Left ventricle myocardium inferior (tissue), 1 donor: ENCODE data around the gene MRM2. TPM values are rescaled to one million over a fixed set of nuclear protein-coding genes. Genes with fewer than 3 reads are reported as not detected.
A peak's percentile ranks its signal among the peaks of the same experiment; 100 is the strongest.

Source experiments
- DNase-seq: peaks from one replicate; pipeline ENCODE4 v3.0.0-alpha.2; 2020
- H3K27ac ChIP-seq: fragments of 200-600 bp; replicated peaks from 2 replicates; pipeline ENCODE4 v1.8.0; 2021
- H3K27me3 ChIP-seq: fragments of 200-600 bp; 2 replicates; pipeline ENCODE4 v1.8.0; 2021; ENCODE audit warnings: low read depth
- H3K36me3 ChIP-seq: fragments of 200-600 bp; 2 replicates; pipeline ENCODE4 v1.8.0; 2021
- H3K4me1 ChIP-seq: fragments of 200-600 bp; 2 replicates; pipeline ENCODE4 v1.8.0; 2021
- H3K4me3 ChIP-seq: fragments of 200-600 bp; 2 replicates; pipeline ENCODE4 v1.8.0; 2021; ENCODE audit warnings: mild to moderate bottlenecking, moderate library complexity
- H3K9me3 ChIP-seq: fragments of 200-600 bp; replicated peaks from 2 replicates; pipeline ENCODE4 v1.8.0; 2021
- intact Hi-C: fragments of 100-400 bp; cut with micrococcal nuclease; formaldehyde crosslinking; loops from one replicate; pipeline ENCODE4 v1.11.0; 2022
- total RNA-seq: library from RNA; stranded (reverse); fragmentation: NEBNext Ultra II Directional; extraction: Animal tissue kit (Norgen Biotek cat#: 25700); gene quantifications from one replicate; pipeline ENCODE4 v1.2.1, GENCODE V29; 2021
- TF ChIP-seq, protein P1 (sequence below): fragments of 200-600 bp; IDR thresholded peaks from 2 replicates; pipeline ENCODE4 v1.8.0; 2021; ENCODE audit warnings: antibody characterized with exemption, mild to moderate bottlenecking, borderline replicate concordance
- donor health status: DM: no; HTN: yes; CAD: no; lungs with severe emphysema.

The MRM2 gene
- total RNA-seq, 1 donor from 2014 or later = 19.9 TPM

DNA sequence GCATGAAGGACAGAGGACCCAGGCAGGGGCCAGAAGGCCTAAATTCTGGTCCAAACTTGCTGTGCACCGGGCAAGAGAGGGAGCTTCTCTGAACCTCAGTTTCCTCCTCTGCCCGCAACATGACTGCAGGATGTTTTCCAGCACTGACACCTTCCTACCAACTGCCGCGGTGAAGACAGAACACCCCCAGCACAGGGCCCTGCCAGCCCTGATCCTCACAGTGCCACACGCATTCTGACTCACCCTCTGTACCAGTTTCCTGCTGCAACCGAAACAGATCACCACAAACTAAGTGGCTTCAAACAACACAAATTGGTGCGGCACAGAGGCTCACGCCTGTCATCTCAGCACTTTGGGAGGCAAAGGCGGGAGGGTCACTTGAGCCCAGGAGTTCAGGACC is 27.4 kb downstream of the MRM2 start:
- H3K9me3 ChIP-seq = no peaks in the 10 kb centered on the region
- no peaks in the 10 kb centered on the region for H3K27me3 ChIP-seq
- no peak overlapping the region for H3K4me3 ChIP-seq
- peaks cover 71% of the 10 kb centered on the region for H3K36me3 ChIP-seq
- peak overlapping the region; percentile 88 for H3K27ac ChIP-seq
- TF ChIP-seq, protein P1, sequence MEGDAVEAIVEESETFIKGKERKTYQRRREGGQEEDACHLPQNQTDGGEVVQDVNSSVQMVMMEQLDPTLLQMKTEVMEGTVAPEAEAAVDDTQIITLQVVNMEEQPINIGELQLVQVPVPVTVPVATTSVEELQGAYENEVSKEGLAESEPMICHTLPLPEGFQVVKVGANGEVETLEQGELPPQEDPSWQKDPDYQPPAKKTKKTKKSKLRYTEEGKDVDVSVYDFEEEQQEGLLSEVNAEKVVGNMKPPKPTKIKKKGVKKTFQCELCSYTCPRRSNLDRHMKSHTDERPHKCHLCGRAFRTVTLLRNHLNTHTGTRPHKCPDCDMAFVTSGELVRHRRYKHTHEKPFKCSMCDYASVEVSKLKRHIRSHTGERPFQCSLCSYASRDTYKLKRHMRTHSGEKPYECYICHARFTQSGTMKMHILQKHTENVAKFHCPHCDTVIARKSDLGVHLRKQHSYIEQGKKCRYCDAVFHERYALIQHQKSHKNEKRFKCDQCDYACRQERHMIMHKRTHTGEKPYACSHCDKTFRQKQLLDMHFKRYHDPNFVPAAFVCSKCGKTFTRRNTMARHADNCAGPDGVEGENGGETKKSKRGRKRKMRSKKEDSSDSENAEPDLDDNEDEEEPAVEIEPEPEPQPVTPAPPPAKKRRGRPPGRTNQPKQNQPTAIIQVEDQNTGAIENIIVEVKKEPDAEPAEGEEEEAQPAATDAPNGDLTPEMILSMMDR = no peak
- DNase-seq = no peak
- peaks cover 31% of the 10 kb centered on the region for H3K4me1 ChIP-seq
- intact Hi-C loops = no loop called here

DNA sequence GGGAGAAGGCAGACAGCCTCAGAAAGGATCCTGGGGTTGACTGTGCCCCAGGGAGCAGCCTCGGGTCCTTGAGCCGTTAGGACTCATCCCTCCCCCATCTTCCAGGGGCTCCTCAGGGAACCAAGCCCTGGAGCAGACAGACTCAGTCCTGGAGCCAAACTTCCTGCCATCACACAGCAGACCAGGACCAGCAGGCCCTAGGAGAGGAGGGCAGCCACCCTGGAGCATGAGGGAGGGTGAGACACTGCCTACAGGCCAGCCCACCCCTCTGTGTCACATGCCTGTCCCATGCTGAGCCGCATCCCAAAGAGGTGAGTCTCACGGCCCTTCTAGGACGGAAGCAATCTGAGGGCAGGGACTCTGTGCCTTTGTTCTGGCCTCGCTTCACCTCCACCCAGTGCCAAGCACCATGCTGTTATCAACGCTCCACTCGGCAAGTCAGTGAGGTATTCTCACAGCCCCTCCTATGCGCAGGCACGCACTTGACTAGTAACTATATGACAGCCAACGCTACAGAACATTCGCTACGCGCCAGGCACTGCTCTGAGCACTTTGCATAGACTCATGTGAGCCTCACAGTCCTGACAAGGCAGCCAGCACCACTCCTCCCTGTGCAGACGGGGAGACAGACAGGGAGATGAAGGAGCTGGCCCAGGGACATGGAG is 28.3 kb downstream of the MRM2 start:
- Histone ChIP-seq H3K27me3 (no peaks in the 10 kb centered on the region), H3K4me3 (no peak overlapping the region), H3K27ac (peak overlapping the region; percentile 88), H3K9me3 (no peaks in the 10 kb centered on the region), H3K4me1 (peaks cover 31% of the 10 kb centered on the region), H3K36me3 (peaks cover 66% of the 10 kb centered on the region)
- peak; percentile 80 for DNase-seq
- TF ChIP-seq, protein P1 = no peak
- intact Hi-C loops = no loop called here

DNA sequence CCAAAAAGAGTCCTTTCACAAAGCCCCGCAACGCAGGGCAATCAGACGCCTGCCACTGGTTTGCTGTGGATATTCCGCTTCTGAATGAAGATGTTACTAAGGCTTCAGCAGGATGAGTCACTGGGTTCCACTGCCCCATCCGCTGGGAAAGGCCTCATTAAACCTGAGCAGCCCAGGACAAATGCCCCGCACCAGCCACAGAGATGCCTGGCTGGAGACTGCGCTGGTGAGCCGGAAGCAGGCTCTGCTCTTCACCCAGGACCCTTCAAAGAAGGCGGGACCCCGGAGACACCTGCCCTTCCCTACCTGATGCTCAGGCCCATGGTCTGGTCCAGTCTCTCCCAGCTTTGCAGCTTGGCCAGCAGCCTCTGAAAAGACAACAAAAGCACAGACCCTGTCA is 29.1 kb downstream of the MRM2 start:
- peak overlapping the region; percentile 88 for H3K27ac ChIP-seq

DNA sequence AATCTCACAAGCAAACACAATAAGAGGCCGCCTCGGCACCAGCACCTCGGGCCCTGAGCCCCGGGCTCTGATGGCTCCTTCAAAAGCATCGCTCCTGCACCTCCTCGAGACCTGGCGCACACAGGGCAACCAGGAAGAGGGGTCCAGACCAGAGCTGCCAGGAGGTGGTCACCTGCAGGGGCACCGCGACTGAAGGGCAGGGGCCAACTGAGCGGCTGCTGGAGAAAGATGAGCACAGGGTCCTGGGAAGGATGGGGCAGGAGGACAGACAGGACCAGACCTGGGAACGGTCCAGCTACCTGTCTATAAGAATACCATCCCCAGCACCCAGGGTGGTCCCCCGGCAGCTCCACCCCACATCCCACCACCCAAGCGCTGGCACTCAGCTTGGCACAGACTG is 30.1 kb downstream of the MRM2 start:
- TF ChIP-seq, protein P1 = no peak
- Histone ChIP-seq H3K4me3 (no peak overlapping the region), H3K9me3 (no peaks in the 10 kb centered on the region), H3K27ac (no peak overlapping the region), H3K36me3 (peaks cover 63% of the 10 kb centered on the region), H3K27me3 (no peaks in the 10 kb centered on the region), H3K4me1 (peaks cover 31% of the 10 kb centered on the region)
- DNase-seq = no peak
- intact Hi-C loops = no loop called here

More for the DNA sequence above, 29.1 kb downstream of the MRM2 start:
- H3K27me3 ChIP-seq = no peaks in the 10 kb centered on the region
- DNase-seq = no peak
- intact Hi-C loops = no loop called here
- peaks cover 64% of the 10 kb centered on the region for H3K36me3 ChIP-seq
- H3K4me1 ChIP-seq = peaks cover 31% of the 10 kb centered on the region
- TF ChIP-seq, protein P1 = no peak
- no peak overlapping the region for H3K4me3 ChIP-seq
- no peaks in the 10 kb centered on the region for H3K9me3 ChIP-seq

DNA sequence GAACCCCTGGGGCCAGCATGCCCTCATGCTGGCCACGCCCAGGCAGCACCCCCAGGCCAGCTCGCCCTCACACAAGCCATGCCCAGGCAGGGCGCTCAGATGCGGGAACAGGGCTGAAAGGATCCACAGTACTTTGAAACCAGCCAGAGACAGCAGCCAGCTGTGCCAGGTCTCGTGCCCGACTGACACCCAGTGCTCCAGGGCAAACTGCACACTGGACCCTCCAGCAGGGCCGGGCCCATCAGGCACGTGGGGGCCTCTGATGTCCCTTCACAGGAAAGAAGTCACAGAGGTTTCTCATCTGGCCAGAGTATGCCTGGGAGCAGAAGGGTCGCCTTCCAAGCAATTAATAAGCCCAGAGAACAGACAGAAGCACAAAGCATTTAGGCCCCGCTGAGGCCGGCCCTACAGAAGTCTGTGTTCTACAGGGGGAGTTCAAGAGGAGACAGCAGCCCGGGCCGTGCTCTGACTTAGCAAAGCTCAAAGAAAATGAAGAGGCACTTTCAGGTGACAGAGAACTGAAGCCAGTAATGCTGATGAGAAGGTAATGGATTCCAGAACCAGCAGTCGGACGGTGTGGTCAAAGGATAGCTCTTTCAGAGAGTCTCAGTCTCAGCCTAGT is 30.6 kb downstream of the MRM2 start:
- H3K4me1 ChIP-seq = peaks cover 31% of the 10 kb centered on the region
- no peaks in the 10 kb centered on the region for H3K9me3 ChIP-seq
- H3K4me3 ChIP-seq = no peak overlapping the region
- intact Hi-C loops = no loop called here
- no peaks in the 10 kb centered on the region for H3K27me3 ChIP-seq
- H3K27ac ChIP-seq = no peak overlapping the region
- TF ChIP-seq, protein P1 = no peak
- DNase-seq = no peak
- peaks cover 57% of the 10 kb centered on the region for H3K36me3 ChIP-seq
